HG02884 (cell line): ENCODE results near the gene PRSS8.
A peak's percentile ranks its signal among the peaks of the same experiment; 100 is the strongest.
"Not testable (repeated sequence)": the region's sequence is repeated elsewhere in the genome, so short reads cannot be mapped to it uniquely, and the experiment has no call there.

ENCODE experiments used
- ATAC-seq: cut with Tn5 transposase; IDR thresholded peaks from one replicate; pipeline ENCODE4 v1.9.1; 2021; ENCODE audit warnings: mild to moderate bottlenecking, moderate library complexity; ENCODE audit not compliant: unreplicated experiment

PRSS8 gene

DNA sequence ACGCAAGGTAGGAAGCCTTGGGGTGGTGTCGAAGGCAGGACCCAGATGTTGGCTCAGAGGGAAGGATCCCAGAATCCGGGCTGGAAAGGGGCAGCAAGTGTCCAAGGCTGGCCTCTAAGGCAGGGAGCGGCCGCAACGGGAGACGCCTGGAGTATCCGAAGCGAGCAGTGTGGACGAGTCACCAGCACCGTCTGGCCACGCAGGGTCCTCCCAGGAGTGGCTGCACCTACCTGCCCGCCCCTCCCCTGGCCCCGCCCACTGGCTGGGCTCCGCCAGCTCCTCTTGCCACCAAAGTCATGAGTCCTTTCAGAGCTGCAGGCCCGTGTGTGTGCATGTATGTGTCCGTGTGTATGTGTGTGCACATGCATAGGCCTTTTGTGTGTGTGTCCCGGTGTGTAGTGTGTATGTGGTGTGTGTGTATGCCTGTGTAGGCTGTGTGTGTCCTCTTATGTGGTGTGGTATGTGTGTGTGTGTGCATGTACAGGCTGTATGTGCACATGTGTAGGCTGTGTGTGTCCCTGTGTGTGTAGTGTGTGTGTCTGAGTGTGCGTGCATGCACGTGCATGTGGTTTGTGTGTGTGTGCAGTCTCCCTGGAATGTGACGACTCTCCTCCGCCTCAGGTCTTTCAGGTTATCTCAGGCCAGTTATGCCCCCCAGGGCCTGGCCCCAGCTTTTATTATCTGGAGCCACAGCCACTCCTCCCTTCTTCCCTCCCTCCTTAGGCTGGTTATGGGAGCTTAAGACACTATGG lies at the start of gene PRSS8:
PRSS8 (minus strand) TSS at position 193 of the 752 bp plus-strand sequence. CDS start 229 bp downstream, outside the sequence.
- no peak for ATAC-seq

DNA sequence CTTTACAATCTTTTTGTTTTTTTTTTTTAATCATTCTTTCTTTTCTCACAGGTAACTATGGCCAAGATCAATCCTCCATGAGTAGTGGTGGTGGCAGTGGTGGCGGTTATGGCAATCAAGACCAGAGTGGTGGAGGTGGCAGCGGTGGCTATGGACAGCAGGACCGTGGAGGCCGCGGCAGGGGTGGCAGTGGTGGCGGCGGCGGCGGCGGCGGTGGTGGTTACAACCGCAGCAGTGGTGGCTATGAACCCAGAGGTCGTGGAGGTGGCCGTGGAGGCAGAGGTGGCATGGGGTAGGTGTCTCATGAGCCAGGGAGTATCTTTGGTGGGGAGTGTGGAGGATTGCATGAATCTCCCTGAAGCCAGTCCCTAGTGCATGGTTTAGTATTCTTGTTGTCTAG lies 49.4 kb upstream of the PRSS8 start:
- no peak for ATAC-seq

DNA sequence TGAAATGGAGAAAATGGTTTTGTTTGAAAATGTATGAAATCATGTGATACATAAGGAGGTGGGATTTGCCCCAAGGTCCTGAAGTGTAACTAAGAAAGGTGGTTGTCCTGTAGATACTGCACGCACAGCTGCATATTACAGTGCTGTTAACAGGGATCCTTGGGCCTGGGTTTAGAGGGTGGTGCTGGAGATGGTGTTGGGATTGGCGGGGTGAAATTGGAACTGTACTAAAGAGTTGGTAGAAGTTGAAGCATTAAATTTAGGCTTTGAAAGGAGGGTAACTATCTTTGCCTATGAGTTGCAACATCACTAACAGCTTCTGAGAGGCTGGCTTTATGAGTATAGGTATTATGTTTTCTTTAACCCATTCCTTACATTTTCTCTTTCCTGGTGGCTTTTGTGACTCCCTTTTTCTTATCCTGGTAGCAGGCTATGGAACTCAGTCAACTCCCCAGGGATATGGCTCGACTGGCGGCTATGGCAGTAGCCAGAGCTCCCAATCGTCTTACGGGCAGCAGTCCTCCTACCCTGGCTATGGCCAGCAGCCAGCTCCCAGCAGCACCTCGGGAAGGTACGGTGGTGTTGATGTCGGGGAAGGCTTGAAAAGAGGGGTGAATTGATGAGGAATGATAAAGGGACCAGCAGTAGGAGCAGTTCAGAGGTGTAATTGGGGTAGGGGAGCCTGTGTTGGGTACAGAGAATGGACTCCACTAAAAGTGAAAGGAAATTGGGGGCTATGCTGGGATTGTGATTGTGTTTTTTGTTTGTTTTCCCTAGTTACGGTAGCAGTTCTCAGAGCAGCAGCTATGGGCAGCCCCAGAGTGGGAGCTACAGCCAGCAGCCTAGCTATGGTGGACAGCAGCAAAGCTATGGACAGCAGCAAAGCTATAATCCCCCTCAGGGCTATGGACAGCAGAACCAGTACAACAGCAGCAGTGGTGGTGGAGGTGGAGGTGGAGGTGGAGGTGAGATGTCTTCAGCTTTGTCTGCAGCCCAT lies 48.2 kb upstream of the PRSS8 start:
- ATAC-seq, result no peak

- no peak for ATAC-seq
These were observed 46.9 kb upstream of the PRSS8 start for GRCh38 chr16:31182391-31182790.

DNA sequence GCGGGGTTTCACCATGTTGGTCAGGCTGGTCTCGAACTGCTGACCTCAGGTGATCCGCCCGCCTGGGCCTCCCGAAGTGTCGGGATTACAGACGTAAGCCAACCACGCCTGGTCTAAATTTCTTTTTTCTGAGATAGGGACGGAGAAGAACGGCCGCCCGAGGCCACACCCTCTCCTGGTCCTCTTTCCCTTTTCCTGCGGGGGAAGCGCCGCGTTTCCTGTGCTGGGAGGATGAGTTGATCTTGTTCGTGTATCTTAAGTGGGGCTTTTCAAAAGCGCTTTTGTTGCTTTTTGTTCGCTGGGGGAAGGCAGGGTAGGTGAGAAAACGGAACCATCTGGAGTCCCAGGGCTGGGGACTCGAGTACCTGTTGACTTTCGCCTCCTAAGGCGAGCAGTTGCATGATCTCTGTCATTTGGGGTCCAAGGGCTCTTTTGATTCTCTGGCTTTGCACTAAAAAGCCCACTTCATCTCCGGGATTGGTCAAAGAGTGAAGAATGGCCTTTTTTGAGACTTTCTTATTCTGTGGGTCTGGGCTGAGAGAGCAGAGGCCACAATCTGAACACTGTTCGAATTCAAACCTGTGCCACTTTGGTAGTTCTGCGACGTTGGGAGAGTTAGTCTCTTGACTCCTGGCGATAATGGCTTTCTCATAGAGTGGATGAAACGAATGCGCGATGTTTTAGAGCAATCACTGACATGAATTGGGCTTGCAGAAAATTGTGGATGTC lies 45.7 kb upstream of the PRSS8 start:
- no peak for ATAC-seq

DNA sequence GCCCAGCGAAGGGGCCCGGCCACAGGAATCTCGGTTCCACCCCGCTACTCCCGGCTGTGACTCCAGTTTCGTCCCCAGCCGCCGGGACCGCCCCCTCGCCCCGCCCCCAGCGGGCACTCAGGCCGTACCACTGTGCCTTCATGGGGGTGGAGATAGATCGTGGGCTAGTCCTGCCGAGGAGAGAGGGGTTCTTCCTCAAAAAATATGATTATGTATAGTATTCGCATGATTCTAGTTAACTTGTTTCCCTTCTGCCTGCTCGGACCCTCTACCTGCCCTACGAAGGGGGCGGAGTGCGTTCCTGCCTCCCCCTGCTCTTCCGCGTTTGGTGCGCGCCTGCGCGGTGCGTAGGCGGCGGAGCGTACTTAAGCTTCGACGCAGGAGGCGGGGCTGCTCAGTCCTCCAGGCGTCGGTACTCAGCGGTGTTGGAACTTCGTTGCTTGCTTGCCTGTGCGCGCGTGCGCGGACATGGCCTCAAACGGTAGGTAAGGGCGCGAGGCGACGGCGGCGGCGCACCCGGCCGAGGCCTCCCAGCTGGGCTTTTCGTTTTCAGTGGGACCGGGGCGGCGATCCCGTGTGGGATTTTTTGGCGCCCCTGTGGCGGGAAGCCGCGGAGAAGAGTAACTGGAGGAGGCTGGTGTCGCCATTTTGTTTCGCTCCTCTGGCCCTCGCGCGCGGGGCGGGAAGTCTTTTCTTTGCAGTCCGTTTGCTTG lies 44.4 kb upstream of the PRSS8 start, which contains the start of gene FUS:
FUS (plus strand) TSS at position 393 of the 713 bp plus-strand sequence; CDS start at position 469, 76 bp downstream.
- ATAC-seq, result peak; percentile 42

GRCh38 chr16:31179219-31179746 lies 43.8 kb upstream of the PRSS8 start:
- no peak for ATAC-seq

DNA sequence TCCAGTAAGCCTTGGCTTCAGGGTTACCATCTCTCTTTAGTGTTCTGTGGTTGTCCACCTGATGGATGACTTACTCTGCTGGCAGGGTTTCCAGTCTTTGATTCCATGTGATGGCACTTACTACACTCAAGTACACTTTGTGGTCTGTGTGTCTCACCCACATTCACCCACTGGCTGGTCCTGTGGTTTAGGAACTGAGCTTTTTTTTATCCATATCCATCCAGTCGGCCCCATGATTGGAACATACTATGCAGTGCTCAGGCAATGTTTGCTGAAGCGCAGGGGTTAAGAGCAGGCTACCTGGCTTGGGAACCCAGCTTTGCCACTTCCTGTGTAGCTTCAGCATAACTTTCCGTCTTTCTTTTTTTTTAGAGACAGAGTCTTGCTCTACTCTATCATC lies 41.6 kb upstream of the PRSS8 start:
- ATAC-seq, result no peak

GRCh38 chr16:31170048-31170447 lies 34.5 kb upstream of the PRSS8 start:
- not testable (repeated sequence) for ATAC-seq

DNA sequence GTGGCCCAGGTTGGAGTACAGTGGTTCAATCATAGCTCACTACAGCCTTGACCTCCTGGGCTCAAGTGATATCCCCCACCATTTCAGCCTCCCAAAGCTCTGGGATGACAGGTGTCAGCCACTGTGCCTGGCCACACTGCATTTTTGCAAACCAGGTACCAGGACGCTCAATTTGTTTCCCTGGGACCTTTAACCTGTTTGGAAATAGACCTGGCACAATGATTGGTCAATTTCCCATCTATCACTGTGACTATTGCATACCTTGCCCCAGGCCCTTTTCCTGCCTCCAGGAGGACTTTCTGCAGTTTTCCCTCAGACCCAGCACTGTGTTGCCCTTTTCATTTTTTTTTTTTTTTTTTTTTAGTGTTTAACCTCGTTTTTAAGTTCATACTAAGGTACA lies 33.3 kb upstream of the PRSS8 start:
- no peak for ATAC-seq

GRCh38 chr16:31167315-31167714 lies 31.8 kb upstream of the PRSS8 start:
- no peak for ATAC-seq

DNA sequence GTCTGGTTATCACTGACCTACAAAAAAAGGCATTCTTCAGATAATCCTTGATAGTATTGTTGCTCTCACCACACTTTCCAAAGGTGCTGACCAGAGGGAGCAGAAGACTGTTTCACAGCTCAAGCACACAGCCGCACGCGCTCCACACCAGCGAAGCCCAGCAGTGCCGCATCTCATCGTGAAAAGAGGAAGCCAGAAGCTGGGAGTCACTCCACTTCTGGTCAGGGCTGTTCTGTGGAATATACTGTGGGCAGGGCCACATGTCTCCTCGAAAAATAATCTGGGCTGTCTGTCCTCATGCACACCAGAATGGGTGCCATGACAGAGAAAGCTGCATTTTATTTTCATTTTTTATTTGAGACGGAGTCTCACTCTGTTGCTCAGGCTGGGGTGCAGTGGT lies 21.6 kb upstream of the PRSS8 start:
- ATAC-seq, result no peak

DNA sequence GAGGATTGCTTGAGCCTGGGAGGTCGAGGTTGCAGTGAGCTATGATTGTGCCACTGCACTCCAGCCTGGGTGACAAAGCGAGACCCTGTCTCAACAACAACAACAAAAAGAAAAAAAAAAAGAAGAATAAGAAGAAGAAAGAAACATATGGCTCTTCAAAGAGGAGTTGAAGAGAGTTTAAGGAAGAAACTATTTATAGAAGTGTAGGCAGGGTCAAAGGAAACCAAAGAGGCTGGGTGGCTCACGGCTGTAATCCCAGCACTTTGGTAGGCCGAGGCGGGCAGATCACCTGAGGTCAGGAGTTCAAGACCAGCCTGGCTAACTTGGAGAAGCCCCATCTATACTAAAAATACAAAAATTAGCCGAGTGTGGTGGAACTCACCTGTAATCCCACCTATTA lies 15.4 kb upstream of the PRSS8 start:
- not testable (repeated sequence) for ATAC-seq

DNA sequence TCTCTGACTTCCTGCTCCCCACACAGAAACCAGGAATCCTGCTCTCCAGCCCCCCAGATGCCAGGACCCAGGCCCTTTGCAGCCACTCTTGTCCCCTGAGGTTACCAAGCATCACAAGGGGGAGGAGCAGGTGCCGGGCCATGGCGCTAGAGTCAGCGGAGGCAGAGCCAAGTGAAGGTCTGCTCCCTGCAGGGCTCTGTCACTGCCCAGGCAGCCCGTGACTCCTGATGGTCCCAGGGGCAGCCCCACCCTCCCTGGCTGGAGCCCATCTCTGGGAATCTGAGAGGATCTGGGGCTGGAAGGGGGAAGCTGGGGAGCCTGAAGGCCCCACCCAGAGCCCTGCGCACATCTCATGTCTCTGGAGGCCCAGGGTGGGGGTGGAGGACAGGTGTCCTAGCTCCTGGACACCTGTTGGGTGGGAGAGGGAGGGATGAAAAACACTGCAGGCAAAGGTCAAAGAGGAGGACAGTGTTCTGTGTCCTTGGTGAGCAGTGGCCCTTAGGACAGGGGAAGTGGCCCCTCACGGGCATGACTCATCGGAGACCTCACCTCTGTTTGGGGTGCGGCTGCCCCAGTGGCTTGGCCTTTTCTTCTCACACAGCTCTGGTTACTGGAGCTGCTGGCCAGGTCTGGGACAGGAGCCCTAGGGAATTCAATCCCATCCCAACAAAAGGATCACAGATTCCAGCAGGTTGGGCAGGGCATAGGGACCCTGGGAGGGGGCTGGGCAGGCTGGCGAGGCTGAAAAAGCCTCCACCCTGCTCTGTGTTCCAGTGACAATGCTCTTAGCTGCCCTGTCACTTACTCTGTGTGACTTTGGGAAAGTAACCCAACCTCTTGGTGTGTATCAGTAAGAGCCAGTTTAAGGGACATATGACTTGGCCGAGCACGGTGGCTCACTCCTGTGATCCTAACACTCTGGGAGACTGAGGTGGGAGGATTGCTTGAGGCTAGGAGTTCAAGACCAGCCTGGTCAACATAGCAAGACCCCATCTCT lies 14.7 kb upstream of the PRSS8 start, which contains the start of gene PRSS36:
PRSS36 (minus strand) TSS at position 173 of the 997 bp plus-strand sequence; CDS start at position 142, 31 bp downstream.
- no peak for ATAC-seq

GRCh38 chr16:31149332-31149731 lies 13.8 kb upstream of the PRSS8 start:
- ATAC-seq, result no peak

- no peak for ATAC-seq
These were observed 13.4 kb upstream of the PRSS8 start for GRCh38 chr16:31148896-31149295.

DNA sequence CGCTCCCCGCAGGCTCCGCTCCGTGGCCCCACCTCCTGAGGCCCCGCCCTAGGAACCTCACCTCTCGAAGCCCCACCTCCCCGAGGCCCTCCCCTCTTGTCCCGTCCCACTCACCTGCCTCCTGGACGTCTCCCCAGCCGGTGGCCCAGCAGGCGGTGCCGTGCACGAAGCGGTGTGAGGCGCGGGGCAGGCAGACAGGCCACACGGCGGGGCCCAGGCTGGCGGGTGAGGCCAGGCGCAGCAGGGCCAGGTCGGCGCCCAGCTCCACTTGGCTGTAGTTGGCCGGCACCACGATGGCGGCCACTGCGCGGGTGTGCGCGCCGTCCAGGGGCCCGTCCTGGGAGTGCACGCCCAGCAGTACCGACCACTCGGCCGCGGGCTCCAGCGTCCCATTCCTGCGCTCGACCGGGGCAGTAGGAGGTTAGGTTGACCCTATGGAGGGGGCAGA lies 12.8 kb upstream of the PRSS8 start:
- ATAC-seq, result no peak

DNA sequence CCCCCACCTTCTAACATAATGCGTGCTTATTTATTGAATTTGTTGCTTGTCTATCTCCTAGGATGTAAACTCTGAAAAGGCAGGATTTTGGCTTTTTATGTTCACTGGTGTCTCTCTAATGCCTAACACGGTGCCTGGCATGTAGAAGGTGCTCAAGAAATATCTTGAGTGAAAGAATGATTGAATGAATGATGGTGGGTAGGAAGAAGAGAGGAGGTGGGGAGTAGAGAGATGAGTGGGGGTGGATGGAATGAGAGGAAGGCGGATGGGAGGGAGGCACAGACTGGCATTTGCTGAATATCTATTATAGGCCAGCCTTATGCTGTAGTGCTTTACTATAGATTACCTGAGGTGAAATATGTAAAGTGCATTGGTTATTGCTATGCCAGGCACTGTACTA lies 12.0 kb upstream of the PRSS8 start:
- no peak for ATAC-seq
